NCI-H2081 treated with DMSO at 0.1 percent for 48 hours (cell line): Measurements from ENCODE around the gene C1orf174.

Experiments used
- DNase-seq: peaks from one replicate; lab custom pipeline; 2025; lab: John Stamatoyannopoulos, UW

Gene C1orf174

GRCh38 chr1:3895279-3895950 is 4.7 kb downstream of the C1orf174 start:
- DNase-seq: no peak

DNA sequence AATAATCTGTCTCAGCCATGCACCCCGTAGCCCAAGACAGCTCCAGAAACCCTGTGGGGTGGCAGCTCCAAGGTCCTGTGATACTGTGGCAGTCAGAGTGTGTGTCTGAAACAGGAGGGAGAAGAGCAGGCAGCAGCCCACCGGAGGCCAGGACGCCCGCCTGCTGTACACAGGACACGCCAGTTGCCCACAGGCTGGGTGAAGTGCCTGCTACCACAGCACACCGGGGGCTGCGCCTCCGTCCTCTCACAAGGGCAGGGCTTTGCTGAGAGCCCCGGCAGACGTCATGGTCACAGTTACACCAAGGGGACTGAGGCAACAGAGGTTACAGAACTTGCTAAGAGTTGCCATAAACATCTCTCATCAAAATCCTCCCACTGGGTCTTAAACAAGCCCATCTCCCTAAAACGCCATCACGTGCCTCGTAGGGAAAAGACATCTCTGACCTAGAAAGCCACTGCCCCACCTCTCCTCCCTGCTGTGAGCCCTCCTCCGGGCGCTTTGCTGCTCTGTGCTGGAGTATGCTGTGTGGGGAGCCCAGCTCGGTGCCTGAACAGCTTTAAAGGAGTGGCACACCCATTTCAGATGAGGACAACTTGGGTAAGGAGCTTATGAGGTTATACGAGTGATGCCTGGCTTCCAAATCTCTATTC is 5.3 kb downstream of the C1orf174 start:
- DNase-seq: no peak

GRCh38 chr1:3893190-3893589 is 6.9 kb downstream of the C1orf174 start:
- no peak for DNase-seq

DNA sequence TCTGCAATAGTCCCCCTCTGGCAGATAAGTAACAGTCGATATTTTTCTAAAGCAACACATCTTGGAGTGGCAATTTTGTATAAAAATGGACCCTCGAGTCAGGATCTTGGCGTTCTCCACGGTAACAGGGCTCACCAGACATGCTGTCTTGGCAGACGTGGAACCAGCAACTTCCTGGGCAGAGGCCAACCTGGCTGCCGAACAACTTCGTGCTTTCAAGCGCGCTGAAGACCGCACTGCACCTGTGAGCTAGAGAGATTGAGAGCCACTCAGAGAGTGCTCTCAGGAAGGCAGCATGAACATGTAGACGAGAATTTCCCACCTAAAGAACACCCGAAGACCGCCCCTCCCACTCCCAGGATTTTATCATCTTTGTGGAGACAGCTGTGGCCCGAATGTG is 7.3 kb downstream of the C1orf174 start:
- DNase-seq: no peak

- no peak for DNase-seq
Measured at GRCh38 chr1:3891329-3891865, 8.7 kb downstream of the C1orf174 start.

DNA sequence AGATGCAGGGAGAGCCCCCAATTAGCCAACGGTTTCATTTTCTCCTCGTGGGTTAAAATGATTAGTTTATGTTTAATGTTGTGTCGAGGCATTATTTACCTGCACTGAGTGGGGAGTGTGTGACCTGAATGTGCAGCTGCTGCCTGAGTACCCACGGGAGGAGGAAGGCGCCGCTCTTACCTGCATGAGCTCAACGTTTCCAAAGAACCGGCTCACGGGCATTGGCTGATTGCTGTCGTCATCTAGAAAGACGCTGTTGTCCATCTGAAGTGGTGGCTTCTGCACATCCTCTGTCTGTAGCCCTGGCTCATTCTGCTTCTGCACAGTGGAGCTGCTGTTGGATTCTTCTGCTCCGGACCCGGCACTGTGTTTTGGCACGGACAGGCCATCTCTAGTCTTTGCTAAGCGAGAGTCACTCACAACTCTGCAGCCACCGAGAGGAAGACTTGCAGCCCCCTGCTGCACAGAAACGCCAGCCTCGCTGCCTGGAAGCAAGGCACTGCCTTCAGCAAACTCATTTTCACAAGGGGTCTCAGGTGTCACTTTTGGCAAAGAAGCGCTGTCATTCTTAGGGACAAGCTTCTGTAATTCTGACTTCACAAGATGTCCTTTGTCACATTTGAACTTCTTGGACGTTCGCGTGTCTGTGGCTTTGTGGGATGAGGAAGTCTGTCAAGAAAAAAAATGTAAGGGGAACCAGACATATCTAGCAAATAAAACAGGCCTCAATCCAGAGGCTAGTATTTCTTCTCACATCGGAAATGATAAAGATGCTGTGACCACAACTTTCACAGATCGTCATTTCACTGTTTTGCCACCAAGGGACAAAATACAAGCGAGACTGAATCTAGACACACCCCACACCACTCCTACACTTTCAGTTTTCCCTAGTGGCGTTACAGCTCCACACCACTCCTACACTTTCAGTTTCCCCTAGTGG is 9.4 kb downstream of the C1orf174 start:
- no peak for DNase-seq

DNA sequence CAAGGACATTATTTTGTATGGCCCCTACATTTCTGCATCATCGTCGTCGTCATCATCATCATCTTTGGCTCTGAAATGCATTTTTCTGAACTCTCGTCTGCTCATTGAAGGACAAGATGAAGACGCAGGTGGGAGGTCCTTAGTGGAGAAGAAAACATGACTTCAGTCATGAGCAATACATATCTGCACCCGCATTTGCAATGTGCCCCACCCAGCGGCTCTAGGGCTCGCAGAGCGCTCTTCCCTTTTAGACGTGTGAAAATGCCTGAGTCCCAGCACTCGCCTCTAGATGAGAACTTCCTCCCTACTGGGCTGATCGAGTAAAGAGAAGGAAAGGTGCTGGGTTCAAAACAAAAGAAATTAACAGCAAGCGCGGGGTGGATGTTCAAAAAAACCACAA is 10.1 kb downstream of the C1orf174 start:
- no peak for DNase-seq

DNA sequence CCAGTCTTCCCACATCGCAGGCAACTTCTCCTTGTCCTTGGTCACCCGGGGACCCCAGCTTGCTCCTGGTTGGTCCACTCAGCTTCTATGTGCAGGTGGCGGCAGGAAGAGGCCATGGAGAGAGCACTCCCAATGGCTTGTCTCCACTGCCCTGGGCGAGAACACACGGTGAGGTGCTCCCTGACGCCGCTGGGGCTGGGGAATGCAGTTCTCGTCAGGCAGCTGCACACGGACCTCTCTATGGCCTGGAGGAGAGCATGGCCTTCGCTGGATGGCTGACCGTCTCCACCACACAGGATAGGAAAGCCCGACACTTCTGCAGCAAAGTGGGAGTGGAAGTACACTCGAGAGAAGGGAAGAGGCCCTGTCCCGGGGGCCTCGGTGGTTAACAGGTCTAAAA is 11.8 kb downstream of the C1orf174 start:
- DNase-seq: no peak

DNA sequence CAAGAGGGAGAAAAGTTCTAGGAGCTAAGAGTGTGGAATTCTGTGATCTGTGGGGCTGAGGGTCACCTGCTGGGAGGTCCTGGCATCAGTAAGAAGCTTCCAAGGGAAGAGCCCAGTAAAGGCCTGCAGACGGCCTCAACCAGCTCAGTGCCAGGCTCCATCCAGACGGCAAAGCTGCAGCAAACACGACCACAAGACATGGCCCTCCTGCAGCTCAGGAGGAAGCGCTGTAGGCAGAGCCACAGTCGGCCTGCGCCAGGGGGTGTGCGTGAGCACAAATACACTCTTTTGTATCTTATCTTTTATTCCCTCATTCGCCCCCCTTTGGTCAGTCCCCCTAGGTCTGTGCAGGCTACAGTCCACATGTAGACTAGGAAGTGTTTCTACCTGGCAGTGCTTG is 13.4 kb downstream of the C1orf174 start:
- no peak for DNase-seq

GRCh38 chr1:3886106-3886670 is 13.9 kb downstream of the C1orf174 start:
- DNase-seq: no peak

- DNase-seq: no peak
Measured at GRCh38 chr1:3885611-3886010, 14.5 kb downstream of the C1orf174 start.

DNA sequence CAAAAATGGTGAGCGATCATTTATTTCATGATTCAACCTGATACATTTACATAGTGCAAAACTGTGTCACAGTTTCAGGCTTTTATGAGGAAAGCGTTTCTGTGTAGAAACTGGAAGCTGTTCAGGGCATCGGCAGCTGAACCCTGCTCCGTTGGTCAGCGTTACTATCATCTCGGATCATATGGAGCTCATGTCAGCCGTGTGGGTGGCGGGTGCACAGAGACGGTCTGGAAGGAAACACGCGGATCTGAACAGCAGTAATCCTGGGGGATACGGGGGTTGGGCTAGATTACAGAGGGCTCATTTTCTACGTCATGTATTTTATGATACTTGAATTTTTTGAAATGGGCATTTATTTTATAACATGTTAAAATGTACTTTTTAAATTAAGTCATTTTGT is 15.1 kb downstream of the C1orf174 start:
- no peak for DNase-seq

DNA sequence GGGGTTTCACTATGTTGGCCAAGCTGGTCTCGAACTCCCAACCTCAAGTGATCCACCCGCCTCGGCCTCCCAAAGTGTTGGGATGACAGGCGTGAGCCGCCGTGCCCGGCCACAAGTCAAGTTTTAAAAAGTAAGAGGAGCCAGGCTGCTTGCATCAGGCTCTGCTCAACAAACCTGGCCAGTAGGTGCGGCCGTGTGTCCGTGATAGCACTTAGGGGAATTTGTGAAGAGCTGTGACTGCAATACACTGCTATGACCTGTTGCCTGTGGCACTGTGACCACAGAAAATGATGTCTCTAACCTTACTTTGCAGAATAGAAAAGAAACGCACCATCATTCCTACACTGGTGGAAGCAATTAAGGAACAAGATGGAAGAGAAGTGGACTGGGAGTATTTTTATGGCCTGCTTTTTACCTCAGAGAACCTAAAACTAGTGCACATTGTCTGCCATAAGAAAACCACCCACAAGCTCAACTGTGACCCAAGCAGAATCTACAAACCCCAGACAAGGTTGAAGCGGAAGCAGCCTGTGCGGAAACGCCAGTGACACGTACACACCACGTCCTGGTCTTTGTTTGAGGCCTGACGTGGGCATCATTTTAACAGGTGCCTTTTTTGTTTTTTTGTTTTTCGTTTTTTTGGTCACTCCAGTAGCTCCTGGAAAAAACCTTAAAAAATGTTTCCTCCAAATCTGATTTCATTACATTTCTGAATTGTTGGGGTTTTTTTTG is 16.7 kb downstream of the C1orf174 start:
- no peak for DNase-seq

DNA sequence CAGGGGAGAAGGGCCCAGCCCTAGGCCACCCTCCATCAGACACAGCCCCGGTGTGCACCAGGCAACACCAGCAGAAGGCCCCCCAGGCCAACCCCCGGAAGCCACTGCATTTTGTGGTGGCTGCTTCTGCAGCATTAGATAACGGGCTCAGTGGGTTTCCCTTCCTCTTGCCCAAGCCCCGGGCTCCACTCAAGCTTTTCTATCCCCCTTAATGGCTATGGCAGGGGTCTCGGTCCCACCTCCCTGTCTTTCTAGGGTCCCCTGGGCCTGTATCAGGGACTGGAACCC is 18.9 kb downstream of the C1orf174 start:
- no peak for DNase-seq

DNA sequence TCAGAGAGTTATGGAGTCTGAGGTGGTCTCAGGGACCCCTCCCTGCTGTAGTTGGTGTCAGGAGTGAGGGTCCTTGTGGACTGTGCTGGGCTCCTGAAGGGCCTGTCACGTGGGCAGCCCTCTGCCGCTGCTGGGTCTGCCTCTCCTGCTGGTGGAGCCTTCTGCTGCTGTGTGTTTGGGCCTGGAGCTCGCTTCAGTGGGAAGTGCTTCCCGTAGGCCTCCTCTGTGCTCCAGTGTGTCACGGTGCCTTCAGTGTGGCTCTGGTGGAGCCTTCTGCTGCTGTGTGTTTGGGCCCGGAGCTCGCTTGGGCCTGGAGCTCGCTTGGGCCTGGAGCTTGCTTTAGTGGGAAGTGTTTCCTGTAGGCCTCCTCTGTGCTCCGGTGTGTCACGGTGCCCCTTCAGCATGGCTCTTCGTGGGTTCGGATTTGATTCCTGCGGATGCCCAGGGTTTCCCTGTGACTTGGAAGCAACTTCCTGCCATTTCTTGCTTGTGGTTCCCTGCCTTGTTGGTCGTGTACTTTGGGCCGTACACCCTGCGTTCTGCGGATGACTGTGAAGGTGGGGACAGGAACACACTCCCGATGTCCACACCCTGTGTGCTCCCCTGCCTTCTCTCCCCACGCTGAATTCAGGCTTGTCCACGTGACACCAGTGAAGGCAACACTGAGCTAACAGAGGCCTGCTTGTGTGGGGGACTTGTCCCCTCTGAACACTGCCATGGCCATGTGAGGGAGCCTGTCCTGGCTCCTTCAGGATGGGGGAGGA is 19.5 kb downstream of the C1orf174 start:
- no peak for DNase-seq

DNA sequence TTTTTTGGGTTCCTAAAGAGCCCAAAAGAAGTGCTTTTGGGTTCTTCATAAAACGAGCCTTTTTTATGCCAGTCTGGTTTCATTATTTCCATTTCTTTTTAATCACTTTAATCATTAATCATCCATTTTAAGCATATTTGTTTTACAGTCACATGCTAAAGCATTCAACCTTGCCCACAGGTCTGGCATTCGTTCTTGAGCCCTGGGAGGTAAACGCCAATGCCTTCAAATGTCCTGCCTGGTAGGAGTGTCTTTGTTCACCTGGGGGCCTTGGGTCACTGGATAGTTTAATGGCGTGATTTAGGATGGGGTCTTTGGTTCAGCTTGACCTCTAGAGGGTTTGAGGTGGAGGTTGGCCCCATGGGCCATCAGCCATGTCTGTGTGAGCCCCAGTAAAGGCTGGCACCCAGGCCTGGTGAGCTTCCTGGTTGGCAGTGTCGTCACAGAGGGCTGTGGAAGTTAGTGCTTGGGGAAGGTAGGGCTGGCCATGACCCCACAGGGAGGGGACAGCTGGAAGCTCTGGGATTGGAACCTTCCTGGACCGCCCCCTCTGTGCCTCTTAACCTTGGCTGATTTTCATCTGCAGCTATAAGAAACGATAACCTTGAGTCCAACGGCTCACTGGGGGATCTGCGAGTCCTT is 20.2 kb downstream of the C1orf174 start:
- no peak for DNase-seq

DNA sequence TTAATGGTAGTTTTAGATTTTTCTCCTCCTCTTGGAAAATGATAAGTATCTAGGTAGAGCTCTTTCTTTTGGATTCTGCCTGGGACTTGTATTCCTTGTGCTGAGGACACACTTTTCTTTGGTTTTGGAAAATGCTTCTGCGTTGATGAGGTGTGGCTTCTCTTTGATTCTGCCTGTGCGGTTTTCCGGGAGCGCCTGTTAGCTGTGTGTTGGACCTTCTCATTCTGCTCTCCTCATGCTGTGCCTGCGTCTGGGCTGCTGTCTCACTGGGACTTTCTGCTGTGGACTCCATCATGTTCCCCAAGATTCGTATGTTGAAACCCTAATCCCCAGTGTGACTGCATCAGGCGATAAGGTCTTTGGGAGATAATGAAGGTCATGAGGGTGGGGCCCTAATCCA is 21.0 kb downstream of the C1orf174 start:
- DNase-seq: no peak

DNA sequence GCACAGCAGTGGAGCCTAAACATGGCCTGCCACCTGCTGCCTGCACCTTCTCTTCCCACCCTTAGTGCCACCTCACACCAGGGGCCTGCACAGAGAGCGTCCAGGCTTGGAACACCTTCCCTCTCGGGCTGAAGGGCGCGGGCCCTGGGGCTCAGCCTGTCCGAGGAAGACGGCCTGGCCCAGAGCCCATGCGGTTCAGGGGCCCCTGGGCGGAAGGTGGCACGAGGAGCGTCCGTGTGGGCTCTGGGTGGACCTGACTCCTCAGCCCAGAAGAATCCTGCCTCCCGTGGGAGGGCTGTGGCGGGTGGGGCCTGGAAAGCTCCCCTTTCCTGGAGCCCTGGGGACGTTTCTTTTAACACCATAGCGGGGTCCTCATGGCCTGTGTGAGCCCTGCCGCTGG is 23.4 kb downstream of the C1orf174 start:
- DNase-seq: no peak

DNA sequence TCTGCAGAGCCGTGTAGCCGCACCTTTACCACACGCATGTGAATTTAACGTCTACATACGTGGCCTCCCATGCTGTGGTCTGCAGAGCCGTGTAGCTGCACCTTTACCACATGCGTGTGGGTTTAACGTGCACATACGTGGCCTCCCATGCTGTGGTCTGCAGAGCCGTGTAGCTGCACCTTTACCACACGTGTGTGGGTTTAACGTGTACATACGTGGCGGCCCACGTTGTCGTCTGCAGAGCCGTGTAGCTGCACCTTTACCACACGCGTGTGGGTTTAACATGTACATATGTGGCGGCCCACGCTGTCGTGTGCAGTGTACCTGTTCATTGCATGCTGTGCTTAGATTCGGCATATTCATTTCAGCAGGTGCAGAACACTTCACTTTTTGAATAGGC is 25.3 kb downstream of the C1orf174 start:
- no peak for DNase-seq

- no peak for DNase-seq
Measured at GRCh38 chr1:3872546-3872945, 27.5 kb downstream of the C1orf174 start.

GRCh38 chr1:3871451-3871805 is 28.6 kb downstream of the C1orf174 start:
- DNase-seq: no peak
